ENCODE results near the gene LSM4. TPM values are rescaled to one million over a fixed set of nuclear protein-coding genes. Genes with fewer than 3 reads are reported as not detected.

LSM4 gene
- total RNA-seq, 1 donor from 2014 or later, result 170 TPM

DNA sequence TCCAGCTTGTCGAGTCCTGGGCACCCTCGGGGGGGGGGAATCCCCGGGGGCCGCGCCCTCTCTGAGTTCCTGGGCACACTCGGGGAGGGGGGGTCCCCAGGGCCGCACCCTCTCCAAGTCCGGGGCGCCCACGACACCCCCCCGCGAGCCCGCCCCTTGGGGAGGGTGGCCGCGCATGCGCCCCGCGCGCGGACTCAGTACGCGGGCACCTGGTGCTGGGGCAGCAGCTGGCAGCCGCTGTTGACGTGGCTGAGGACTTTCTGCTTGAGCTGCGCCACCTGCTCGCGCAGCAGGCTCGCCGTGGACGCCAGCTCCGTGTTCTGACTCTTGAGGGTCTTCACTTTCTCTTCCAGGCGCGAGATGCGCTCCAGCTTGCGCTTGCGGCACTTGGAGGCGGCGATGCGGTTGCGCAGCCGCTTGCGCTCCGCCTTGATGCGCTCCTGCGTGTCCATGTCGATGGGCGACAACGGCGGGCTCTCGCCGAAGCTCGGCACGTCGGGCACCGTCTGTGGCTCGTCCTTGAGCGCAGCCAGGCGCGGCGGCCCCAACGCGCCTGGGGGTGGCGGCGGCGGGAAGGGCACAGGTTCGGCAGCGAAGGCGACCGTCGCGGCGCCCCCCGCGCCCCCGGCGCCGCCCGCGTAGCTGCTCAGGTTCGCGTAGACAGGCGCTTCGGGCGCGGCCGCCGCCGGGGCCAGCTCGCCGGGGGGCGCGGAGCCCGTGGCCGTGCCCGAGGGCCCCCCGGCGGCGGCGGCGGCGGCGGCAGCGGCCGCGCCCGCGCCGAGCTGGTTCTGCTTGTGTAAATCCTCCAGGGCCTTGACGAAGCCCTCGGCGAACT, 42.4 kb downstream of the LSM4 start:
- intact Hi-C loops (cut with micrococcal nuclease), result no loop called here

DNA sequence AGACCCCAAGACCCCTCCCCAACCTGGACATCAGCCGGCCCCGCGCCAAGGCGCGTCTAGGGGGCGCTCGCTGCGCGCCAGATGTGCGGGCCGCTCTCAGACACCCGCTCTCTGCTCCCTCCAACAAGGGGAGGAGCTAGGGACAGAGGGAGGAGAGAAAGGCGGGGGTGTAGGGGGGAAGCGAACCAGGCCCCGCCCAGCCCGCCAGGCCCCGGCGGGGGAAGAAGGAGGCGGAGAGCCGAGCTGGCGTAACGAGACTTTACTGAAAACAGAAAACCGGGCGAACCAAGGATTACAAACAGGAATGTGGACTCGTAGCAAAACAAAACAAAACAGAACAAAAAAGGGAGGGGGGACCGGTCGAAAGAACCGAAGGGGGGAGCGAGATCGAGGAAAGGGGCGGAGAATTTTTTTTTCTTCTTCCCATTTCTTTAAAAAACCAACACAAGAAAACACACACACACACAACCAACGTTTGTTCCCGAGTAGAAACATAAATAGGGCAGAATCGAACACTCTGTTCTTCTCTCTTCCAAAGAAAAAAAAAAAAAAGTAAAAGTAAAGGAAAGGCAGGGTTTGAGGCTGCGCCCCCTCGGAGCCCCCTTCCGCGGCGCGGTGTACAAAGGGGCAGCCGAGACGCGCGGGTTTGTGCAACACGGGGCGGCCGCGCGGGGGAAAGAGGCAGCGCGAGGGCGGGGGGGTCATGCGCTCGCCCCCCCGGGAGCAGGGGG, 43.2 kb downstream of the LSM4 start:
- intact Hi-C loops (cut with micrococcal nuclease), result loop anchor here (1.0 to 5.0 kb wide), 4 partner anchors 13 to 138 kb away; partner anchors contain the start of genes LSM4 and SSBP4

DNA sequence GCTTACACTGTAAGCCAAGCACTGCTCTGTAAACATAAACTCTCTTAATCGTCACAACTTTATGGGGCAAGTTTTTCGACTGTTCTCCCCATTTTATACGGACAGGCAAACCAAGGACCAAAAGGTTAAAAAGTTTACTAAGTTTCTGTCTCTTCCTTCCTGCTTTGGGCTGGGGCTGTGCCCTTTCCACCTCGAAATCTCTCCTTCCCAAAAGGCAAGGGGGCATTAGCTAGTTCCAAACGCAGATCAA, 43.7 kb downstream of the LSM4 start:
- intact Hi-C loops (cut with micrococcal nuclease), result loop anchor here (1.0 to 5.0 kb wide), 4 partner anchors 14 to 138 kb away; partner anchors contain the start of genes LSM4 and SSBP4

GRCh38 chr19:18278521-18279265, 44.2 kb downstream of the LSM4 start:
- intact Hi-C loops (cut with micrococcal nuclease), result loop anchor here (1.0 to 5.0 kb wide), 4 partner anchors 14 to 139 kb away; partner anchors contain the start of genes LSM4 and SSBP4

GRCh38 chr19:18274781-18275356, 48.0 kb downstream of the LSM4 start:
- intact Hi-C loops (cut with micrococcal nuclease), result loop anchor here (5.0 kb wide), 1 partner anchor 142 kb away; the partner anchor contains the start of gene SSBP4

DNA sequence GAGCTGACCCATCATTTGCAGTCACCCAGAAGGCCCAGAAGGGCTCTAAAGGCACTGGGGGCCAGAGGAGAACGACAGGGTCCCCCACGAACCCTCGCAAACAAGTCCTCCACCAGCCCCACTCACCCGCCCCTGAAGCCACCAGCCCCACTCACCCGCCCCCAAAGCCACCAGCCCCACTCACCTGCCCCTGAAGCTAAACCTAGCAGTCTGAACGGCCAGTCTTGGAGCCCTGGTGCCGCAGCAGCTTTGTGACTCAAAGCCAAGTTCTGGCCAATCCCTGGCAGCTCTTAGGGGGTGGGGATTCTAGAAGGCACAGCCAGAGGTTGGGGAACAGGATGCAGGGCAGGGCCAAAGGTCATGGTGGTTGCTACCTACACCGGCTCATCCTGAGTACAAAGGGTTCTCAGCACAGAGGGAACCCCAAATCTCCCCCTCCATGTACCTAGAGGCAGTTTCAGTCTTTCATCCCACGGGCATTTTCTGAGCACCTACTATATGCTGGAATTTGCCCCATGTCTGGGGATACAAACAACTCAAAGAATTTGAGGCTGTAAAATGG, 48.6 kb downstream of the LSM4 start, which contains the start of gene IQCN:
TSS of gene IQCN (minus strand) at position 234 of the 562 bp plus-strand sequence. CDS start 4,974 bp downstream, outside the sequence.
- intact Hi-C loops (cut with micrococcal nuclease), result no loop called here

DNA sequence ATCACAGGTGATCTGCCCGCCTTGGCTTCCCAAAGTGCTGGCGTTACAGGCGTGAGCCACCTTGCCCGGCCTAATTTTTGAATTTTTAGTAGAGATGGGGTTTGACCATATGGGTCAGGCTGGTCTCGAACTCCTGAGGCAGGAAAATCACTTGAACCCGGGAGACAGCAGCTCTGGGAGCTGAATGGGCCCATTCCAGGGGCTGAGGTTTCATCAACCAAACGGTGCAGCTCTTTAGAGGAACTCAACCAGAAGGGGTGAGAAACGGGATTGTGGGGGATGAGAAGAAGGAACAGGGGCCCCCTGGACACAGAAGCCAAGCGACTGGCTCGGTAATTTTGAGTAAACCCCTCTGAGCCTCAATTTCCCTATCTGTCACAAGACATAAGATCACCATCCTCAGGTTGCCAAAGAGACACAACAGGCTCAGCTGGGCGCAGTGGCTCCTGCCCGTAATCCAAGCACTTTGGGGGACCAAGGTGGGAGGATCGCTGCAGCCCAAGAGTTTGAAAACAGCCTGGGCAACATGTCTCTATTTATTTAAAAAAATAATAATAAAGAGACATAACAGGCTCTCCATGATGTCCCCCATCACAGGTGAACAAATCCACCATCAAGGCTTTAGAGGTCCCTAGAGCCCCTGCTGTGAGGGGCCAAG, 49.2 kb downstream of the LSM4 start:
- intact Hi-C loops (cut with micrococcal nuclease), result no loop called here

DNA sequence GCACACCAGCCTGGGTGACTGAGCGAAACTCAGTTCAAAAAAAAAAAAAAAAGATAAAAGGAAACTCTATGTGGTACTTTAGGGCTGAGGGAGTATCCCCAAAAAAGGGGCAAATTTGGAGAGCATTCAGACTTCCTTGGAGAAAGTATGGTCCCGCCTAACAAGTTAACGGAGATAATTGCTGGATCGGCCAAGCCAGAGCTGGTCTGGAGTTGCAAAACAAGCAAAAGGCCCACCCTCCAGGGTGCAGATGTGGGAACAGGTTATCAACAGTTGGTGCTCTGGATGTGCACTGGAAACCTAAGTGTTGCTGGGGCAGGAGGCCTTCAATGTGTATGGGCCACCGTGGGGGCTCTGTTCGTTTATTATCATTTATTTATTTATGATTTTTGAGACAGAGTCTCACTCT, 51.4 kb downstream of the LSM4 start:
- intact Hi-C loops (cut with micrococcal nuclease), result no loop called here

DNA sequence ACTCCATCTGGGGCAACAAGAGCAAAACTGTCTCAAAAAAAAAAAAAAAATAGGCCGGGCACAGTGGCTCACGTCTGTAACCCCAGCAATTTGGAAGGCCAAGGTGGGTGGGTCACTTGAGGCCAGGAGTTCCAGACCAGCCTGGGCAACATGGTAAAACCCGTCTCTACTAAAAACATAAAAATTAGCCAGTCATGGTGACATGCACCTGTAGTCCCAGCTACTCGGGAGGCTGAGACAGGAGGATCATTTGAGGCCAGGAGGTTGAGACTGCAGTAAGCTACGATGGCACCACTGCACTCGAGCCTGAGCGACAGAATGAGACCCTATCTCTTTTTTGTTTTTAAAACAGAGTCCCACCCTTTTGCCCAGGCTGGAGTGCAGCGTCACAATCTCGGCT, 52.5 kb downstream of the LSM4 start:
- intact Hi-C loops (cut with micrococcal nuclease), result no loop called here

- intact Hi-C loops (cut with micrococcal nuclease), result no loop called here
Measured at GRCh38 chr19:18269070-18269723, 53.7 kb downstream of the LSM4 start.

DNA sequence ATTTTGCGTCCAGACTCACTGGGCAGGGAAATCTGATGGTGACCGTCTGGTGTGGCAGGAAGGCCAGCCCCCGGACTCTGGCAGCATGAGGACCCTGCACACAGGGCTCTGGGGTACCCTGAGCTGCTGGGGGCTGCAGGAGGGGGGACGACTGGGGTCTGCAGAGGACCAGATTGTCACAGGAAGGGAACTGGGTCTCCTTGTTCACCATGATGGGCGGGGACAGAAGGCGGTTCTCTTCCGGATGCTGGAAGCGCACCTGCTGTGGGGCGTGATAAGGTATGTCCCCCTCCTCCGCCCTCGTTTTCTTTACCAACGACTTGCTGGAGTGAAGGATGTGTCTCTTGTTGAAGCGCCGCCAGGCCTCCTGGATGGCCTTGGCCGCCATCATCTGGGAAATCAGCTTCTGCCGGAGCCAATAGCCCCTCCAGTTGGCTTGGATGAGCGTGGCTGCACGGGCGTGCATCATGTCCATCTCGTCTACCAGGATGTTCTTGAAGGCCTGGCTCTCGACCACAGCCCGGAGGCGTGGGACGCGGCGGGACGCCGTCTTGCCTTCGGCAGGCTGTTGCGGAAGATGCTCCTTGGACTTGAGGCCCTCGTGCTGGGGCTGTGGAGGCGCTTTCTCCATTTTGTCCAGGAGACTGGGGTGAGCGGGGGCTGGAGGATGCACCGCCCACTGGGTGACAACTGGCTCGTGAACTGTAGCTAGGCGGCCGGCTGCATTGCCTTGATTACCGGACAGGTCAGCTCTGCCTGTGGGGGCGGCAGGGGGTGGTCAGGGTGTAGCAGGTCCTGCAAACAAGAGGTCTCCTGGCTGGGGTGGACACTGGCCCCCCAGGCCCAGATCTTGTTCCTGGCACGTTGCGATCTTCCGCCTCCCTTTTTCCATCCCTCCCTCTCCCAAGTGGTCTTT, 55.8 kb downstream of the LSM4 start:
- intact Hi-C loops (cut with micrococcal nuclease), result no loop called here

- intact Hi-C loops (cut with micrococcal nuclease), result no loop called here
Measured at GRCh38 chr19:18265582-18265981, 57.3 kb downstream of the LSM4 start.

DNA sequence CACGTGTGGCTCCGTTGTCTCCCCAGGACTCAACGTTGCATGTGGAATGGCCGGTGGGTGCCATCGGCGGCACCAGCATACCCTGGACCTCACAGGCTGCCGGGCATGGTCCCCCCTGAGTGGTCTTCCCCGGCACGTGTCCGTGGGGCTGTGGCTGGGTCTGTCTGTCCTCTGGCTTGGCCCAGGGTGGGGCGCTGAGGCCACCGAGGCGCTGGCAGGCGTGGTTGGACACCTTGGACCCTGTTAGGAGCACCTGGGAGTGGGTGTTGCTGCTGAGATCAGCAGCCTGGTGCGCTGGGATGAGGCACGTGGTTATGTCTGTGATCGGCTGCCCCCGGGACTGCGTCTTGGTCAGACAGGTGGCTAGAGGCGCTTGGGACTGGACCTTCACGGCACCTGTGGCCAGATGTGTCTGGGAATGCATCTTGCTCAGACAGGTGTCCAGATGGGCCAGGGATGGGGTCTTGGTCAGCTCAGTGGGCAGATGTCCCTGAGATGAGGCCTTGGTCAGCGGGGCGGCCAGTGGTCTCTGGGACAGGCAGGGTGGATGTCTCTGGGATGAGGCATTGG, 57.8 kb downstream of the LSM4 start:
- intact Hi-C loops (cut with micrococcal nuclease), result no loop called here

DNA sequence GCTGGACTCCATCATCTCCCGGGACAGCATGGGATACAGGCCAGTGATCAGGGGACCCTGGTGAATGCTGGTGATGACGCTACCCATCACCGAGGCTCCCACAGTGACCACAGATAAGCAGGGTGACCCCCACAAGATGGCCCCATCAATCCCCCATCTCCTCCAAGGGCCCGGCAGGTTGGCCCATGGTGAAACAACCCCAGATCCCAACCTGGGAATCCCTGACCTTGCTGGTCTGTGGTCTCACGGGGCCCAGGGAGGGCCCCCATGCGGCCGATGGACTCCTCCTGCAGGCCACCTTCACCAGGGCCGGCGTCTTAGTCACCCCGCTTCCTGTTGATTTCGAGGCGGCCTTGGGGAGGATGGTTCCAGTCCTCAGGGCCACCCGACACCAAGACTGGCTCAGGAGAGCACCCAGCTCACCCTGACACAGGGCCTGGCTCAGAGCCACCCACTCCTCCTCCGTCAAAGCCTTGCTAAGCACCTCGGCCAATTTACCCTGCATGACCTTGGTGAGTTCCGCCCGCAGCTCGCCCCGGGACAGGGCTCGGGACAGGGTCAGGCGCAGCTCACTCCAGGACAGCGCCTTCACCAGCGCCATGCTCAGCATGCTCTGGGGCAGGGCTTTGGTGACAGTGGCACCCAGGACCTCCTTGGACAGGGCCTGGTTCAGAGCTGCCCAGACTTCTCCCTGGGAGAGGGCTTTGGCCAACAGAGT, 58.6 kb downstream of the LSM4 start:
- intact Hi-C loops (cut with micrococcal nuclease), result no loop called here

GRCh38 chr19:18263324-18264136, 59.3 kb downstream of the LSM4 start:
- intact Hi-C loops (cut with micrococcal nuclease), result no loop called here

DNA sequence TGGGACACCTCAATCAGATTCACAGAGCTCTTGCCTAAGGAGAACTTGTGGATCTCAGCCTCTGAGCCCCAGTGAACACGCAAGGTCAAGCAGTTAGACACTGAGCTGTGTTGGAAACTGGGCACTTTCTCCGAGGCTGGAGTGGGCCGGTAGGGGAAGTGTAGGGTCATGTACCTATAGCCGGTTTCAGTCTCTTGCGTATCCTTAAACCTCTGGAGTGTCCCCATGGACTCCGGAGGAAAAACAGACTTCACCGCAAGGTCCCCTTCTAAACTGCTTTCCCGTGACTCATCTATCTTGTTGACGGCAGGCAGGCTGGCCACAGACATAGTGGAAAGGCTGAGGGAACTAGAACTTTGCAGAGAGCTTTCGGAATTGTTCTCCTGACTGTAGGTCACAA, 60.0 kb downstream of the LSM4 start:
- intact Hi-C loops (cut with micrococcal nuclease), result no loop called here

DNA sequence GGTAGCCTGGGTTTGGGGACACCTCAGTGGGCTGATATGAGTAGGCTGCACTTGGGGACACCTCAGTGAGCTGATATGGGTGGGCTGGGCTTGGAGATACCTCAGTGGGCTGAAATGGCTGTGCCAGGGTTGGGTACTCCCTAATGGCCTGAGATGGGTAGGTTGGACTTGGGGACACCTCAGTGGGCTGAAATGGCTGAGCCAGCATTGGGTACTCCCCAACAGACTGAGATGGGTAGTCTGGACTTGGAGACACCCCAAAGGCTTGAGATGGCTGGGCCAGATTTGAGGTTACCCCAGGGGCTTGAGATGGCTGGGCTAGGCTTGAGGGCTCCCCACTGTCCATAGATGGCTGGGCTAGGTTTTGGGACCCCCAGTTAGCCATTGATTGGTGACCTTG, 60.7 kb downstream of the LSM4 start:
- intact Hi-C loops (cut with micrococcal nuclease), result no loop called here
